Bone marrow (tissue), 2 donors: ENCODE data around the gene HUNK.
"Not testable (repeated sequence)": the region's sequence is repeated elsewhere in the genome, so short reads cannot be mapped to it uniquely, and the experiment has no call there.

Source experiments
- DNase-seq, 2 donors: peaks; one replicate each; lab custom pipeline; 2025; lab: John Stamatoyannopoulos, UW

The HUNK gene

GRCh38 chr21:31921079-31921478 is 48.3 kb downstream of the HUNK start:
- DNase-seq: no peak

GRCh38 chr21:31922881-31923280 is 50.1 kb downstream of the HUNK start:
- DNase-seq: no peak

GRCh38 chr21:31923756-31924155 is 50.9 kb downstream of the HUNK start:
- DNase-seq: no peak

GRCh38 chr21:31924548-31924947 is 51.7 kb downstream of the HUNK start:
- no peak for DNase-seq

GRCh38 chr21:31926498-31926897 is 53.7 kb downstream of the HUNK start:
- no peak for DNase-seq

- DNase-seq: no peak
These were observed 55.0 kb downstream of the HUNK start for GRCh38 chr21:31927689-31928353.

GRCh38 chr21:31928656-31929055 is 55.8 kb downstream of the HUNK start:
- no peak for DNase-seq

GRCh38 chr21:31929548-31929947 is 56.7 kb downstream of the HUNK start:
- DNase-seq: no peak

- DNase-seq: no peak
These were observed 57.2 kb downstream of the HUNK start for GRCh38 chr21:31930001-31930400.

- no peak for DNase-seq
These were observed 59.0 kb downstream of the HUNK start for GRCh38 chr21:31931644-31932469.

- DNase-seq: no peak
These were observed 59.6 kb downstream of the HUNK start for GRCh38 chr21:31932470-31932764.

- no peak for DNase-seq
These were observed 64.5 kb downstream of the HUNK start for GRCh38 chr21:31937303-31937702.

- no peak for DNase-seq
These were observed 65.8 kb downstream of the HUNK start for GRCh38 chr21:31938330-31939301.

- DNase-seq: no peak
These were observed 68.9 kb downstream of the HUNK start for GRCh38 chr21:31941694-31942093.

GRCh38 chr21:31943561-31943960 is 70.7 kb downstream of the HUNK start:
- no peak for DNase-seq

GRCh38 chr21:31945141-31945540 is 72.3 kb downstream of the HUNK start:
- no peak for DNase-seq

- no peak for DNase-seq
These were observed 72.7 kb downstream of the HUNK start for GRCh38 chr21:31945546-31945945.

- DNase-seq: no peak
These were observed 73.4 kb downstream of the HUNK start for GRCh38 chr21:31946231-31946630.

- DNase-seq: not testable (repeated sequence)
These were observed 74.2 kb downstream of the HUNK start for GRCh38 chr21:31946876-31947550.

- no peak for DNase-seq
These were observed 75.9 kb downstream of the HUNK start for GRCh38 chr21:31948676-31949075.

- no peak for DNase-seq
These were observed 80.0 kb downstream of the HUNK start for GRCh38 chr21:31952828-31953227.

GRCh38 chr21:31957631-31958030 is 84.8 kb downstream of the HUNK start:
- no peak for DNase-seq
